Activated CD8-positive, alpha-beta T cell treated with anti-CD3 and anti-CD28 coated beads, Interleukin-2, amount 10 ng/mL, durations not matched to agents 7 days and 5 days (primary cell): Measurements from ENCODE around the gene NUP50. TPM values are rescaled to one million over a fixed set of nuclear protein-coding genes. Genes with fewer than 3 reads are reported as not detected.
A peak's percentile ranks its signal among the peaks of the same experiment; 100 is the strongest.

Source experiments
- ATAC-seq: fragments of 150-1000 bp; cut with Tn5 transposase; one replicate; pipeline ENCODE4 v1.10.0; 2021; ENCODE audit warnings: moderate library complexity
- CTCF ChIA-PET: fragments of 350-600 bp; sonication (Branson Sonifier 250); formaldehyde crosslinking; loops from one replicate; lab custom pipeline; 2021; ENCODE audit warnings: antibody characterized with exemption; lab: Charles Lee
- POLR2A ChIA-PET: fragments of 350-600 bp; sonication (Branson Sonifier 250); formaldehyde crosslinking; loops from one replicate; lab custom pipeline; 2021; ENCODE audit warnings: antibody characterized with exemption; lab: Charles Lee
- DNase-seq: peaks from one replicate; pipeline ENCODE4 v3.0.0-alpha.2; 2020
- H3K27ac Mint-ChIP-seq: one replicate; pipeline ENCODE4 v1.8.0; 2021; ENCODE audit warnings: mild to moderate bottlenecking, mixed read lengths
- H3K27me3 Mint-ChIP-seq: one replicate; pipeline ENCODE4 v1.8.0; 2021; ENCODE audit warnings: low read depth, mixed read lengths
- H3K36me3 Mint-ChIP-seq: one replicate; pipeline ENCODE4 v1.8.0; 2021; ENCODE audit warnings: low read depth, mixed read lengths
- H3K4me1 Mint-ChIP-seq: one replicate; pipeline ENCODE4 v1.8.0; 2021; ENCODE audit warnings: low read depth, mixed read lengths
- H3K4me3 Mint-ChIP-seq: one replicate; pipeline ENCODE4 v1.8.0; 2021; ENCODE audit warnings: mild to moderate bottlenecking, mixed read lengths
- H3K9me3 Mint-ChIP-seq: one replicate; pipeline ENCODE4 v1.8.0; 2022; ENCODE audit warnings: mixed read lengths; ENCODE audit not compliant: insufficient read depth
- microRNA-seq: library from miRNA; unstranded; fragments of <30 nt; microRNA quantifications from one replicate; pipeline ENCODE4 v1.2.0, GENCODE V29; 2022
- total RNA-seq, 2 experiments: library from RNA; stranded (reverse); gene quantifications; one replicate each; pipeline ENCODE4 v1.2.3, GENCODE V29; 2021

NUP50 gene
- total RNA-seq, 2 experiments from 2014 or later: 161 to 167 TPM

GRCh38 chr22:45237065-45237990 lies 73.6 kb downstream of the NUP50 start:
- CTCF ChIA-PET: no interaction called here
- no peak overlapping the region for H3K27ac Mint-ChIP-seq

More at GRCh38 chr22:45237065-45237990, 73.6 kb downstream of the NUP50 start:
- Mint-ChIP-seq H3K4me1 (peaks cover 43% of the 10 kb centered on the region), H3K27me3 (no peaks in the 10 kb centered on the region), H3K4me3 (no peak overlapping the region), H3K9me3 (no peaks in the 10 kb centered on the region), H3K36me3 (peaks cover 10% of the 10 kb centered on the region)
- POLR2A ChIA-PET: no interaction called here
- ATAC-seq (no peak), DNase-seq (no peak)

Small RNAs within 50 kb of the gene (microRNA-seq; reads per million reads assigned to microRNA genes)
- 8.0 reads per million, percentile 17 among the genes with 10 or more reads in this experiment for gene MIR1249

Other genes starting within 250 kb of the NUP50 start
- gene PHF21B, start 153.9 kb upstream of the NUP50 start, total RNA-seq: under 1 TPM in 1 of 2 experiments, not detected in 1; 0.68 TPM
- 10 to 100 TPM; 48.5 to 52.4 TPM for gene KIAA0930, start 77.0 kb downstream of the NUP50 start, total RNA-seq
- not detected for gene UPK3A, start 121.0 kb downstream of the NUP50 start, total RNA-seq
- 10 to 100 TPM; 50.6 to 50.7 TPM for gene FAM118A, start 146.0 kb downstream of the NUP50 start, total RNA-seq
- gene SMC1B, start 249.7 kb downstream of the NUP50 start, total RNA-seq: 1 to 10 TPM; 1.6 to 2.1 TPM
- 10 to 100 TPM; 13.4 to 13.5 TPM for gene RIBC2, start 249.8 kb downstream of the NUP50 start, total RNA-seq